Brain microvascular endothelial cell (primary cell): ENCODE results near the gene POLR2M.

Source experiments
- DNase-seq: peaks from one replicate; pipeline ENCODE4 v3.0.0-alpha.2; 2020
- H3K27ac ChIP-seq: fragments of 250-450 bp; sonication (Bioruptor Pico); 2 replicates; pipeline ENCODE4 v1.5.1; 2020; ENCODE audit warnings: mild to moderate bottlenecking, moderate library complexity
- H3K27me3 ChIP-seq: fragments of 250-450 bp; sonication (Bioruptor Pico); replicated peaks from 2 replicates; pipeline ENCODE4 v1.5.1; 2020; ENCODE audit warnings: mild to moderate bottlenecking
- H3K36me3 ChIP-seq: fragments of 250-450 bp; sonication (Bioruptor Pico); replicated peaks from 2 replicates; pipeline ENCODE4 v1.5.1; 2020; ENCODE audit warnings: mild to moderate bottlenecking
- H3K4me3 ChIP-seq: 2 replicates; pipeline ENCODE4 v1.5.1; 2011; ENCODE audit warnings: low read depth, mild to moderate bottlenecking, control low read depth, low read length, moderate library complexity
- in situ Hi-C: cut with HindIII; loops from 2 replicates; pipeline ENCODE4 v1.10.0; 2017; ENCODE audit warnings: low sequenced_read_pairs, low pct_ligation_motif_present
- TF ChIP-seq, protein P1 (sequence below): IDR thresholded peaks from 2 replicates; pipeline ENCODE4 v1.5.1; 2011; ENCODE audit warnings: low read depth, mild to moderate bottlenecking, moderate library complexity, low read length, control low read depth, inconsistent platforms; ENCODE audit errors: missing control alignments

The POLR2M gene

GRCh38 chr15:57736591-57736990 lies 30.1 kb downstream of the POLR2M start:
- TF ChIP-seq, protein P1, sequence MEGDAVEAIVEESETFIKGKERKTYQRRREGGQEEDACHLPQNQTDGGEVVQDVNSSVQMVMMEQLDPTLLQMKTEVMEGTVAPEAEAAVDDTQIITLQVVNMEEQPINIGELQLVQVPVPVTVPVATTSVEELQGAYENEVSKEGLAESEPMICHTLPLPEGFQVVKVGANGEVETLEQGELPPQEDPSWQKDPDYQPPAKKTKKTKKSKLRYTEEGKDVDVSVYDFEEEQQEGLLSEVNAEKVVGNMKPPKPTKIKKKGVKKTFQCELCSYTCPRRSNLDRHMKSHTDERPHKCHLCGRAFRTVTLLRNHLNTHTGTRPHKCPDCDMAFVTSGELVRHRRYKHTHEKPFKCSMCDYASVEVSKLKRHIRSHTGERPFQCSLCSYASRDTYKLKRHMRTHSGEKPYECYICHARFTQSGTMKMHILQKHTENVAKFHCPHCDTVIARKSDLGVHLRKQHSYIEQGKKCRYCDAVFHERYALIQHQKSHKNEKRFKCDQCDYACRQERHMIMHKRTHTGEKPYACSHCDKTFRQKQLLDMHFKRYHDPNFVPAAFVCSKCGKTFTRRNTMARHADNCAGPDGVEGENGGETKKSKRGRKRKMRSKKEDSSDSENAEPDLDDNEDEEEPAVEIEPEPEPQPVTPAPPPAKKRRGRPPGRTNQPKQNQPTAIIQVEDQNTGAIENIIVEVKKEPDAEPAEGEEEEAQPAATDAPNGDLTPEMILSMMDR: no peak
- Histone ChIP-seq H3K27me3 (no peaks in the 10 kb centered on the region), H3K27ac (no peak overlapping the region), H3K36me3 (no peaks in the 10 kb centered on the region), H3K4me3 (no peak overlapping the region)
- in situ Hi-C loops: no loop called here
- no peak for DNase-seq

GRCh38 chr15:57738734-57739237 lies 32.3 kb downstream of the POLR2M start:
- DNase-seq: no peak
- Histone ChIP-seq H3K27me3 (no peaks in the 10 kb centered on the region), H3K27ac (no peak overlapping the region), H3K36me3 (no peaks in the 10 kb centered on the region), H3K4me3 (no peak overlapping the region)
- TF ChIP-seq, protein P1: no peak
- in situ Hi-C loops: no loop called here

GRCh38 chr15:57740048-57740447 lies 33.5 kb downstream of the POLR2M start:
- no peak overlapping the region for H3K27ac ChIP-seq
- H3K27me3 ChIP-seq: no peaks in the 10 kb centered on the region
- in situ Hi-C loops: no loop called here
- DNase-seq: no peak
- TF ChIP-seq, protein P1: no peak
- H3K36me3 ChIP-seq: no peaks in the 10 kb centered on the region
- H3K4me3 ChIP-seq: no peak overlapping the region

GRCh38 chr15:57741089-57741488 lies 34.6 kb downstream of the POLR2M start:
- in situ Hi-C loops: no loop called here
- Histone ChIP-seq H3K27me3 (no peaks in the 10 kb centered on the region), H3K27ac (no peak overlapping the region), H3K4me3 (no peak overlapping the region), H3K36me3 (no peaks in the 10 kb centered on the region)
- no peak for DNase-seq
- TF ChIP-seq, protein P1: no peak

- DNase-seq: no peak
- no peaks in the 10 kb centered on the region for H3K36me3 ChIP-seq
- H3K27ac ChIP-seq: no peak overlapping the region
- in situ Hi-C loops: no loop called here
- no peaks in the 10 kb centered on the region for H3K27me3 ChIP-seq
- TF ChIP-seq, protein P1: peak; percentile 40
- no peak overlapping the region for H3K4me3 ChIP-seq
These were observed 36.9 kb downstream of the POLR2M start for GRCh38 chr15:57743424-57743823.

GRCh38 chr15:57746786-57747185 lies 40.3 kb downstream of the POLR2M start:
- H3K4me3 ChIP-seq: no peak overlapping the region
- TF ChIP-seq, protein P1: no peak
- no peaks in the 10 kb centered on the region for H3K36me3 ChIP-seq
- in situ Hi-C loops: no loop called here
- H3K27me3 ChIP-seq: no peaks in the 10 kb centered on the region
- no peak overlapping the region for H3K27ac ChIP-seq
- DNase-seq: no peak
